WTC11 (cell line): ENCODE results near the gene SEMA7A. TPM values are rescaled to one million over a fixed set of nuclear protein-coding genes. Genes with fewer than 3 reads are reported as not detected.

Experiments used
- ATAC-seq: fragments of 200-7000 bp; cut with Tn5 transposase; 2 replicates; pipeline ENCODE4 v1.10.0; 2021; ENCODE audit warnings: mild to moderate bottlenecking, moderate library complexity
- CTCF ChIA-PET: fragments of 300-600 bp; sonication (Branson Sonifier 250); formaldehyde crosslinking; loops from one replicate; lab custom pipeline; 2021; ENCODE audit warnings: antibody characterized with exemption; lab: Charles Lee
- POLR2A ChIA-PET: fragments of 350-600 bp; sonication (Branson Sonifier 250); formaldehyde crosslinking; loops from one replicate; lab custom pipeline; 2021; ENCODE audit warnings: antibody characterized with exemption; lab: Charles Lee
- DNase-seq: peaks from one replicate; pipeline ENCODE4 v3.0.0; 2021; ENCODE audit warnings: low spot score
- H3K27ac Mint-ChIP-seq: 2 replicates; pipeline ENCODE4 v1.8.0; 2021; ENCODE audit warnings: mixed read lengths
- H3K27me3 Mint-ChIP-seq: 2 replicates; pipeline ENCODE4 v1.8.0; 2021; ENCODE audit warnings: low read depth, mild to moderate bottlenecking, moderate library complexity, mixed read lengths
- H3K36me3 Mint-ChIP-seq: 2 replicates; pipeline ENCODE4 v1.8.0; 2021; ENCODE audit warnings: mixed read lengths
- H3K4me1 Mint-ChIP-seq: 2 replicates; pipeline ENCODE4 v1.8.0; 2022; ENCODE audit warnings: mixed read lengths
- H3K4me3 Mint-ChIP-seq: 2 replicates; pipeline ENCODE4 v1.8.0; 2021; ENCODE audit warnings: mild to moderate bottlenecking, moderate library complexity, mixed read lengths
- H3K9me3 Mint-ChIP-seq: 2 replicates; pipeline ENCODE4 v1.8.0; 2021; ENCODE audit warnings: mixed read lengths
- ATF1 ChIP-seq: sonication (generic); formaldehyde crosslinking; IDR thresholded peaks from 2 replicates; pipeline ENCODE4 v1.8.1; 2023; ENCODE audit warnings: mild to moderate bottlenecking, moderate library complexity, missing genetic modification reagents
- CDX4 ChIP-seq: fragments of 250-450 bp; sonication (Bioruptor Pico); IDR thresholded peaks from 2 replicates; pipeline ENCODE4 v1.9.0; 2021; ENCODE audit warnings: moderate library complexity, mild to moderate bottlenecking, inconsistent platforms, borderline replicate concordance
- CREM ChIP-seq: sonication (generic); formaldehyde crosslinking; IDR thresholded peaks from 2 replicates; pipeline ENCODE4 v1.8.1; 2022; ENCODE audit warnings: mild to moderate bottlenecking, missing genetic modification reagents, moderate library complexity
- ERG ChIP-seq: fragments of 250-450 bp; sonication (Bioruptor Pico); IDR thresholded peaks from 2 replicates; pipeline ENCODE4 v1.8.0; 2021; ENCODE audit warnings: mild to moderate bottlenecking
- GRHL2 ChIP-seq: fragments of 250-450 bp; sonication (Bioruptor Pico); IDR thresholded peaks from 2 replicates; pipeline ENCODE4 v1.8.0; 2022; ENCODE audit warnings: mild to moderate bottlenecking, moderate library complexity; ENCODE audit not compliant: insufficient replicate concordance, severe bottlenecking
- HMGA2 ChIP-seq: fragments of 250-450 bp; sonication (Bioruptor Pico); IDR thresholded peaks from 2 replicates; pipeline ENCODE4 v1.4.0; 2021; ENCODE audit warnings: mild to moderate bottlenecking, moderate library complexity
- IRF2 ChIP-seq: sonication (generic); formaldehyde crosslinking; IDR thresholded peaks from 2 replicates; pipeline ENCODE4 v1.8.0; 2022; ENCODE audit warnings: low read depth, missing genetic modification reagents, borderline replicate concordance
- NFATC4 ChIP-seq: fragments of 250-450 bp; sonication (Bioruptor Pico); IDR thresholded peaks from 2 replicates; pipeline ENCODE4 v1.9.0; 2021; ENCODE audit warnings: mild to moderate bottlenecking
- NFYB ChIP-seq: sonication (generic); formaldehyde crosslinking; conservative IDR thresholded peaks from 2 replicates; pipeline ENCODE4 v1.8.0; 2022; ENCODE audit warnings: low read depth, missing genetic modification reagents
- OVOL2 ChIP-seq: fragments of 250-450 bp; sonication (Bioruptor Pico); IDR thresholded peaks from 2 replicates; pipeline ENCODE4 v1.9.0; 2021; ENCODE audit warnings: mild to moderate bottlenecking, borderline replicate concordance
- PRDM15 ChIP-seq: sonication (generic); formaldehyde crosslinking; IDR thresholded peaks from 2 replicates; pipeline ENCODE4 v1.8.0; 2022; ENCODE audit warnings: missing genetic modification reagents
- PREB ChIP-seq: sonication (generic); formaldehyde crosslinking; IDR thresholded peaks from 2 replicates; pipeline ENCODE4 v1.8.1; 2022; ENCODE audit warnings: mild to moderate bottlenecking, missing genetic modification reagents, moderate library complexity, borderline replicate concordance
- TP53 ChIP-seq: sonication (generic); formaldehyde crosslinking; IDR thresholded peaks from 2 replicates; pipeline ENCODE4 v1.8.1; 2023; ENCODE audit warnings: mild to moderate bottlenecking, missing genetic modification reagents
- ZNF232 ChIP-seq: sonication (generic); formaldehyde crosslinking; IDR thresholded peaks from 2 replicates; pipeline ENCODE4 v1.8.0; 2022; ENCODE audit warnings: mild to moderate bottlenecking, missing genetic modification reagents
- ZNF425 ChIP-seq: fragments of 250-450 bp; sonication (Bioruptor Pico); conservative IDR thresholded peaks from 2 replicates; pipeline ENCODE4 v1.9.0; 2021; ENCODE audit warnings: mild to moderate bottlenecking
- total RNA-seq: library from RNA; stranded (reverse); gene quantifications from 3 replicates; pipeline ENCODE4 v1.2.3, GENCODE V29; 2021

Gene SEMA7A
- total RNA-seq, 1 experiment from 2014 or later, result 17.9 TPM

- Mint-ChIP-seq H3K27me3 (peaks cover 23% of the 10 kb centered on the region), H3K4me3 (no peak overlapping the region), H3K27ac (0 out of 2 replicates have a peak overlapping the region, but pooled peaks have one; percentile 15), H3K36me3 (no peaks in the 10 kb centered on the region), H3K4me1 (peaks cover 21% of the 10 kb centered on the region), H3K9me3 (no peaks in the 10 kb centered on the region)
- ATAC-seq, result no peak
- DNase-seq, result peak; percentile 5
- ChIA-PET CTCF (interaction anchor here (0.6 to 3.3 kb wide), 6 partner anchors 13 to 396 kb away, joined by 3 to 13 read pairs (median 4); no protein-coding TSS in a partner anchor), POLR2A (no interaction called here)
- TF ChIP-seq PREB (CRISPR knock-in tag) (no peak), OVOL2 (CRISPR knock-in tag) (no peak), ERG (CRISPR knock-in tag) (no peak), TP53 (CRISPR knock-in tag) (no peak), ZNF425 (CRISPR knock-in tag) (no peak), GRHL2 (CRISPR knock-in tag) (no peak), ZNF232 (no peak), PRDM15 (CRISPR knock-in tag) (no peak), IRF2 (CRISPR knock-in tag) (no peak), ATF1 (CRISPR knock-in tag) (no peak), CREM (no peak), CDX4 (CRISPR knock-in tag) (no peak), HMGA2 (CRISPR knock-in tag) (no peak)
Observed at GRCh38 chr15:74369084-74369745, 64.5 kb downstream of the SEMA7A start.

GRCh38 chr15:74368121-74368520 lies 65.6 kb downstream of the SEMA7A start:
- peaks cover 29% of the 10 kb centered on the region for H3K27me3 Mint-ChIP-seq
- POLR2A ChIA-PET, result no interaction called here
- CTCF ChIA-PET, result interaction anchor here (1.5 to 3.3 kb wide), 4 partner anchors 14 to 115 kb away, joined by 6 to 13 read pairs (median 8); no protein-coding TSS in a partner anchor
- H3K4me1 Mint-ChIP-seq, result peaks cover 26% of the 10 kb centered on the region
- no peak overlapping the region for H3K4me3 Mint-ChIP-seq
- DNase-seq (no peak), ATAC-seq (no peak)
- H3K9me3 Mint-ChIP-seq, result no peaks in the 10 kb centered on the region
- no peak for TF ChIP-seq NFATC4 (CRISPR knock-in tag)
- TF ChIP-seq NFYB (CRISPR knock-in tag), result no peak
- TF ChIP-seq, all 79 proteins: peak for 0
- H3K27ac Mint-ChIP-seq, result no peak overlapping the region
- H3K36me3 Mint-ChIP-seq, result no peaks in the 10 kb centered on the region
